T-helper 9 cell (primary cell): Measurements from ENCODE around the gene DYNAP.

Experiments
- DNase-seq: peaks from one replicate; pipeline ENCODE4 v3.0.0-alpha.2; 2020

Gene DYNAP

GRCh38 chr18:54641734-54642133 lies 50.7 kb downstream of the DYNAP start:
- DNase-seq, result no peak

GRCh38 chr18:54647176-54647575 lies 56.1 kb downstream of the DYNAP start:
- DNase-seq, result no peak
